ENCODE measurements around the gene ALAD. TPM values are rescaled to one million over a fixed set of nuclear protein-coding genes. Genes with fewer than 3 reads are reported as not detected.
A peak's percentile ranks its signal among the peaks of the same experiment; 100 is the strongest.
"Not testable (repeated sequence)": the region's sequence is repeated elsewhere in the genome, so short reads cannot be mapped to it uniquely, and the experiment has no call there.

Gene ALAD
- total and polyA plus RNA-seq, 2 of the 13 experiments (the other 11 are each of a cell fraction or from before 2014, with no cell fraction given): 21.8 to 30.1 TPM

DNA sequence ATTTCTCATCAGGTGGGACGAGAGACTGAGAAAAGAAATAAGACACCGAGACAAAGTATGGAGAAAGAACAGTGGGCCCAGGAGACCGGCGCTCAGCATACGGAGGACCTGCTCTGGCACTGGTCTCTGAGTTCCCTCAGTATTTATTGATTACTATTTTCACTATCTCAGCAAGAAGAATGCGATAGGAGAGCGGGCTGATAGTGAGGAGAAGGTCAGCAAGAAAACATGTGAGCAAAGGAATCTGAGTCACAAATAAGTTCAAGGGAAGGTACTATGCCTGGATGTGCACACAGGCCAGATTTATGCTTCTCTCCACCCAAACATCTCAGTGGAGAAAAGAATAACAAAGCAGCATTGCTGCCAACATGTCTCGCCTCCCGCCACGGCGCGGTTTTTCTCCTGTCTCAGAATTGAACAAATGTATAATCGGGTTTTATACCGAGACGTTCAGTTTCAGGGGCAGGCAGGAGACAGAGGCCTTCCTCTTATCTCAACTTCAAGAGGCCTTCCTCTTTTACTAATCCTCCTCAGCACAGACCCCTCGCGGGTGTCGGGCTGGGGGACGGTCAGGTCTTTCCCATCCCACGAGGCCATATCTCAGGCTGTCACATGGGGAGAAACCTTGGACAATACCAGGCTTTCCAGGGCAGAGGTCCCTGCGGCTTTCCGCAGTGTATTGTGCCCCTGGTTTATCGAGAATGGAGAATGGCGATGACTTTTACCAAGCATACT, 21.8 kb downstream of the ALAD start (continued):
- TF ChIP-seq, protein P1, sequence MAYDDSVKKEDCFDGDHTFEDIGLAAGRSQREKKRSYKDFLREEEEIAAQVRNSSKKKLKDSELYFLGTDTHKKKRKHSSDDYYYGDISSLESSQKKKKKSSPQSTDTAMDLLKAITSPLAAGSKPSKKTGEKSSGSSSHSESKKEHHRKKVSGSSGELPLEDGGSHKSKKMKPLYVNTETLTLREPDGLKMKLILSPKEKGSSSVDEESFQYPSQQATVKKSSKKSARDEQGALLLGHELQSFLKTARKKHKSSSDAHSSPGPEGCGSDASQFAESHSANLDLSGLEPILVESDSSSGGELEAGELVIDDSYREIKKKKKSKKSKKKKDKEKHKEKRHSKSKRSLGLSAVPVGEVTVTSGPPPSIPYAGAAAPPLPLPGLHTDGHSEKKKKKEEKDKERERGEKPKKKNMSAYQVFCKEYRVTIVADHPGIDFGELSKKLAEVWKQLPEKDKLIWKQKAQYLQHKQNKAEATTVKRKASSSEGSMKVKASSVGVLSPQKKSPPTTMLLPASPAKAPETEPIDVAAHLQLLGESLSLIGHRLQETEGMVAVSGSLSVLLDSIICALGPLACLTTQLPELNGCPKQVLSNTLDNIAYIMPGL (CRISPR knock-in tag; IDR thresholded peaks at IDR 0.05; ENCODE audit: borderline replicate concordance in 1 of 2, low read depth in 1 of 2): 0 out of 4 replicates have a peak, but pooled peaks of 1 of the 2 experiments have one; percentile 24
- TF ChIP-seq ZNF230 (CRISPR knock-in tag; IDR thresholded peaks at IDR 0.05) (0 out of 2 replicates have a peak, but pooled peaks have one; percentile 10), BRD4 (CRISPR knock-in tag; IDR thresholded peaks at IDR 0.05) (peak; percentile 61; the same call in 1 of the 2 replicates), RXRB (CRISPR knock-in tag; IDR thresholded peaks at IDR 0.05; ENCODE audit: borderline replicate concordance) (peak; percentile 44; the same call in 1 of the 2 replicates), ELF3 (CRISPR knock-in tag; IDR thresholded peaks at IDR 0.05) (0 out of 2 replicates have a peak, but pooled peaks have one; percentile 8), SRY (CRISPR knock-in tag; IDR thresholded peaks at IDR 0.05) (0 out of 2 replicates have a peak, but pooled peaks have one; percentile 7), MED1 (CRISPR knock-in tag; IDR thresholded peaks at IDR 0.05) (peak; percentile 38), YEATS4 (CRISPR knock-in tag; IDR thresholded peaks at IDR 0.05; ENCODE audit: borderline replicate concordance) (peak; percentile 52; the same call in 1 of the 2 replicates), CREM (IDR thresholded peaks at IDR 0.05) (peak; percentile 21; the same call in 1 of the 2 replicates), FOXA3 (CRISPR knock-in tag; IDR thresholded peaks at IDR 0.05) (peak; percentile 7; the same call in 1 of the 2 replicates), ZFX (CRISPR knock-in tag; IDR thresholded peaks at IDR 0.05; ENCODE audit: low read depth) (peak; percentile 43; the same call in 1 of the 2 replicates), ZFY (CRISPR knock-in tag; IDR thresholded peaks at IDR 0.05) (peak; percentile 47), HNF4A (CRISPR knock-in tag; IDR thresholded peaks at IDR 0.05) (peak; percentile 6; the same call in 1 of the 2 replicates)
- TF ChIP-seq, protein P2, sequence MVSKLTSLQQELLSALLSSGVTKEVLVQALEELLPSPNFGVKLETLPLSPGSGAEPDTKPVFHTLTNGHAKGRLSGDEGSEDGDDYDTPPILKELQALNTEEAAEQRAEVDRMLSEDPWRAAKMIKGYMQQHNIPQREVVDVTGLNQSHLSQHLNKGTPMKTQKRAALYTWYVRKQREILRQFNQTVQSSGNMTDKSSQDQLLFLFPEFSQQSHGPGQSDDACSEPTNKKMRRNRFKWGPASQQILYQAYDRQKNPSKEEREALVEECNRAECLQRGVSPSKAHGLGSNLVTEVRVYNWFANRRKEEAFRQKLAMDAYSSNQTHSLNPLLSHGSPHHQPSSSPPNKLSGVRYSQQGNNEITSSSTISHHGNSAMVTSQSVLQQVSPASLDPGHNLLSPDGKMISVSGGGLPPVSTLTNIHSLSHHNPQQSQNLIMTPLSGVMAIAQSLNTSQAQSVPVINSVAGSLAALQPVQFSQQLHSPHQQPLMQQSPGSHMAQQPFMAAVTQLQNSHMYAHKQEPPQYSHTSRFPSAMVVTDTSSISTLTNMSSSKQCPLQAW (CRISPR knock-in tag; IDR thresholded peaks at IDR 0.05): peak; percentile 69; the same call in 1 of the 2 replicates
- TF ChIP-seq, protein P3, sequence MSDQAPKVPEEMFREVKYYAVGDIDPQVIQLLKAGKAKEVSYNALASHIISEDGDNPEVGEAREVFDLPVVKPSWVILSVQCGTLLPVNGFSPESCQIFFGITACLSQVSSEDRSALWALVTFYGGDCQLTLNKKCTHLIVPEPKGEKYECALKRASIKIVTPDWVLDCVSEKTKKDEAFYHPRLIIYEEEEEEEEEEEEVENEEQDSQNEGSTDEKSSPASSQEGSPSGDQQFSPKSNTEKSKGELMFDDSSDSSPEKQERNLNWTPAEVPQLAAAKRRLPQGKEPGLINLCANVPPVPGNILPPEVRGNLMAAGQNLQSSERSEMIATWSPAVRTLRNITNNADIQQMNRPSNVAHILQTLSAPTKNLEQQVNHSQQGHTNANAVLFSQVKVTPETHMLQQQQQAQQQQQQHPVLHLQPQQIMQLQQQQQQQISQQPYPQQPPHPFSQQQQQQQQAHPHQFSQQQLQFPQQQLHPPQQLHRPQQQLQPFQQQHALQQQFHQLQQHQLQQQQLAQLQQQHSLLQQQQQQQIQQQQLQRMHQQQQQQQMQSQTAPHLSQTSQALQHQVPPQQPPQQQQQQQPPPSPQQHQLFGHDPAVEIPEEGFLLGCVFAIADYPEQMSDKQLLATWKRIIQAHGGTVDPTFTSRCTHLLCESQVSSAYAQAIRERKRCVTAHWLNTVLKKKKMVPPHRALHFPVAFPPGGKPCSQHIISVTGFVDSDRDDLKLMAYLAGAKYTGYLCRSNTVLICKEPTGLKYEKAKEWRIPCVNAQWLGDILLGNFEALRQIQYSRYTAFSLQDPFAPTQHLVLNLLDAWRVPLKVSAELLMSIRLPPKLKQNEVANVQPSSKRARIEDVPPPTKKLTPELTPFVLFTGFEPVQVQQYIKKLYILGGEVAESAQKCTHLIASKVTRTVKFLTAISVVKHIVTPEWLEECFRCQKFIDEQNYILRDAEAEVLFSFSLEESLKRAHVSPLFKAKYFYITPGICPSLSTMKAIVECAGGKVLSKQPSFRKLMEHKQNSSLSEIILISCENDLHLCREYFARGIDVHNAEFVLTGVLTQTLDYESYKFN (CRISPR knock-in tag; conservative IDR thresholded peaks at IDR 0.05): peak; percentile 81
- TF ChIP-seq CREM (CRISPR knock-in tag; IDR thresholded peaks at IDR 0.05): not testable (repeated sequence)
- TF ChIP-seq, protein P4, sequence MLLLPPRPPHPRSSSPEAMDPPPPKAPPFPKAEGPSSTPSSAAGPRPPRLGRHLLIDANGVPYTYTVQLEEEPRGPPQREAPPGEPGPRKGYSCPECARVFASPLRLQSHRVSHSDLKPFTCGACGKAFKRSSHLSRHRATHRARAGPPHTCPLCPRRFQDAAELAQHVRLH (CRISPR knock-in tag; IDR thresholded peaks at IDR 0.05; ENCODE audit: borderline replicate concordance, low read depth): 0 out of 2 replicates have a peak, but pooled peaks have one; percentile 16

Measured in HepG2 (cell line).